Mammary epithelial cell (primary cell): ENCODE data around the gene F7.

Experiments used
- EZH2 ChIP-seq: IDR thresholded peaks from 2 replicates; pipeline ENCODE4 v1.6.1; 2012; ENCODE audit warnings: low read length, inconsistent platforms, borderline replicate concordance
- TF ChIP-seq, protein P1 (sequence below), 2 donors: IDR thresholded peaks in 1 of 2; conservative IDR thresholded peaks in 1 of 2; 2 replicates each; pipeline ENCODE4 v1.5.1; 2011 to 2012; ENCODE audit warnings: inconsistent platforms in 2 of 2, low read length in 2 of 2, mild to moderate bottlenecking in 2 of 2, control low read depth in 1 of 2, low read depth in 1 of 2; ENCODE audit not compliant: insufficient read depth in 1 of 2; ENCODE audit errors: extremely low read depth in 1 of 2

DNA sequence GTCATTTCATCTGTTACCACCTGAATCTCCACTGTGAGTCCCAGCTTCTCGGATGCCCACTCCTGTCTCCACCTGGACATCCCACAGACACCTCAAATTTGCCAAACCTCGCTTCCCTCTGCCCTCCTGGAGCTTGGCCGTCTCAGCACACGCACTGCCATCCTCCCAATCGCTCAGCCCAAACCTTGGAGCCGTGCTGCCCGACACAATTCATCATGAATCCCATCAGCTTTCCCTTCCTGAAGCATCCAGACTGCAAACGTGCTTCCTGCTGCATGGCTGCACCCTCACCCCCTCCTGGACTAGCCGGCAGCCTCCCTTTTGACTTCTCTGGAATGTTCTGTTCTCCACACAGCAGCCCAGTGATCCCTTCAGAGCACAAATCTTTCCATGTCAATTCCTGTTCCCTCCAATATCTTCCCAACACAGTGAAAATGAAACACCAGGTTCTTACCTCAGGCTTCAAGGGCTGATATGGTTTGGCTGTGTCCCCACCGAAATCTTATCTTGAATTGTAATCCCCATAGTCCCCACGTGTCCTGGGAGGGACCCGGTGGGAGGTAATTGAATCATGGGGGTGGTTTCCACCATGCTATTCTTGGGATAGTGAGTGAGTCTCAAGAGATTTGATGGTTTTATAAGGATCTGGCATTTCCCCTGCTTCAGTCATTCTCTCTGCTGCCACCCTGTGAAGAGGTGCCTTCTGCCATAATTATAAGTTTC lies 51.8 kb downstream of the F7 start:
- TF ChIP-seq, protein P1, sequence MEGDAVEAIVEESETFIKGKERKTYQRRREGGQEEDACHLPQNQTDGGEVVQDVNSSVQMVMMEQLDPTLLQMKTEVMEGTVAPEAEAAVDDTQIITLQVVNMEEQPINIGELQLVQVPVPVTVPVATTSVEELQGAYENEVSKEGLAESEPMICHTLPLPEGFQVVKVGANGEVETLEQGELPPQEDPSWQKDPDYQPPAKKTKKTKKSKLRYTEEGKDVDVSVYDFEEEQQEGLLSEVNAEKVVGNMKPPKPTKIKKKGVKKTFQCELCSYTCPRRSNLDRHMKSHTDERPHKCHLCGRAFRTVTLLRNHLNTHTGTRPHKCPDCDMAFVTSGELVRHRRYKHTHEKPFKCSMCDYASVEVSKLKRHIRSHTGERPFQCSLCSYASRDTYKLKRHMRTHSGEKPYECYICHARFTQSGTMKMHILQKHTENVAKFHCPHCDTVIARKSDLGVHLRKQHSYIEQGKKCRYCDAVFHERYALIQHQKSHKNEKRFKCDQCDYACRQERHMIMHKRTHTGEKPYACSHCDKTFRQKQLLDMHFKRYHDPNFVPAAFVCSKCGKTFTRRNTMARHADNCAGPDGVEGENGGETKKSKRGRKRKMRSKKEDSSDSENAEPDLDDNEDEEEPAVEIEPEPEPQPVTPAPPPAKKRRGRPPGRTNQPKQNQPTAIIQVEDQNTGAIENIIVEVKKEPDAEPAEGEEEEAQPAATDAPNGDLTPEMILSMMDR (conservative IDR thresholded peaks at IDR 0.05 in 1 of 2, IDR thresholded peaks at IDR 0.05 in 1 of 2; ENCODE audit: extremely low read depth in 1 of 2, insufficient read depth in 1 of 2, low read depth in 1 of 2, low read length in 2 of 2): no peak
- no peak for TF ChIP-seq EZH2
